Suprapubic skin (tissue), 4 donors: Measurements from ENCODE around the gene CLP1. TPM values are rescaled to one million over a fixed set of nuclear protein-coding genes. Genes with fewer than 3 reads are reported as not detected.
"Not testable (repeated sequence)": the region's sequence is repeated elsewhere in the genome, so short reads cannot be mapped to it uniquely, and the experiment has no call there.

Experiments
- DNase-seq, 2 donors: peaks; one replicate each; pipeline ENCODE4 v3.0.0-alpha.2; 2019; ENCODE audit warnings: low spot score in 2 of 2
- H3K27ac ChIP-seq: fragments of 200-600 bp; sonication (generic); one replicate; pipeline ENCODE4 v1.5.1; 2019
- H3K27me3 ChIP-seq: fragments of 200-600 bp; sonication (generic); one replicate; pipeline ENCODE4 v1.5.1; 2019
- H3K36me3 ChIP-seq: fragments of 200-600 bp; sonication (generic); one replicate; pipeline ENCODE4 v1.5.1; 2019
- H3K4me1 ChIP-seq: fragments of 200-600 bp; sonication (generic); one replicate; pipeline ENCODE4 v1.5.1; 2019
- H3K4me3 ChIP-seq: fragments of 200-600 bp; sonication (generic); one replicate; pipeline ENCODE4 v1.5.1; 2019; ENCODE audit warnings: mild to moderate bottlenecking
- H3K9me3 ChIP-seq: fragments of 200-600 bp; sonication (generic); one replicate; pipeline ENCODE4 v1.5.1; 2019
- EP300 ChIP-seq: sonication (generic); formaldehyde crosslinking; IDR thresholded peaks from one replicate; pipeline ENCODE4 v1.6.1; 2017; ENCODE audit warnings: antibody characterized with exemption
- POLR2A ChIP-seq, 2 donors: fragments of 450-650 bp; IDR thresholded peaks; one replicate each; pipeline ENCODE4 v1.6.1; 2017; ENCODE audit warnings: antibody characterized with exemption in 2 of 2, mild to moderate bottlenecking in 2 of 2, moderate library complexity in 2 of 2
- POLR2AphosphoS5 ChIP-seq, 3 donors: sonication (generic); formaldehyde crosslinking; IDR thresholded peaks; one replicate each; pipeline ENCODE4 v1.6.1; 2017; ENCODE audit warnings: antibody characterized with exemption in 3 of 3
- WGBS: methylation state at CpG from one replicate; pipeline ENCODE4 v1.1.5; 2018; 5-methylcytosine and 5-hydroxymethylcytosine counted together
- total RNA-seq, 4 donors: library from RNA; depleted of rRNA; stranded (reverse); fragments of >200 nt; gene quantifications; one replicate each; pipeline ENCODE4 v1.1.0, GENCODE V29; 2016
- TF ChIP-seq, protein P1 (sequence below), 2 donors: fragments of 200-600 bp in 1 of 2; fragments of 450-650 bp in 1 of 2; sonication (generic) in 1 of 2; IDR thresholded peaks; one replicate each; pipeline ENCODE4 v1.5.1; 2016 to 2019; ENCODE audit warnings: antibody characterized with exemption in 2 of 2, mild to moderate bottlenecking in 1 of 2, moderate library complexity in 1 of 2

Gene CLP1
- total RNA-seq, 4 donors from 2014 or later, result 8.5 to 24.4 (median 20.9) TPM

DNA sequence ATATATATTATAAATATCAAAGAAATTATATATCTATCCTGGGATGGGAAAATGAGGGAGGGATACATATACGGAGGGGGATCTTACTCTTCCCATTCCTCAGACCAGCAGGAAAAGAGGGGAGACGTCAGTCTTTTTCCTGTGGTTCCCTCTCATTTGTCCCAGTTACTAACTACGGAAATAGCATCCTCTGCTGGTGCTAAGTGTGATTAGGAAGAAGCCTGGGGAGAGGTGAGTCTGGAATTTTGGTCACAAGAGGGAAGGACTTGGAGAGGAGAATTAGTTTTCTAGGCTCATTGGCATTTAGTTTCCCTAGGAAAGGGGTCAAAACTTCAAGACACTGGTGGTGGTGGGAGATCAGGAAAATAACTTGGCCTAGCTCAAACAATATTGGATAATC is 42.9 kb downstream of the CLP1 start:
- Histone ChIP-seq H3K4me1 (no peaks in the 10 kb centered on the region), H3K27ac (no peak overlapping the region), H3K9me3 (no peaks in the 10 kb centered on the region), H3K27me3 (no peaks in the 10 kb centered on the region), H3K4me3 (no peak overlapping the region), H3K36me3 (peaks cover 90% of the 10 kb centered on the region)
- TF ChIP-seq, protein P1, sequence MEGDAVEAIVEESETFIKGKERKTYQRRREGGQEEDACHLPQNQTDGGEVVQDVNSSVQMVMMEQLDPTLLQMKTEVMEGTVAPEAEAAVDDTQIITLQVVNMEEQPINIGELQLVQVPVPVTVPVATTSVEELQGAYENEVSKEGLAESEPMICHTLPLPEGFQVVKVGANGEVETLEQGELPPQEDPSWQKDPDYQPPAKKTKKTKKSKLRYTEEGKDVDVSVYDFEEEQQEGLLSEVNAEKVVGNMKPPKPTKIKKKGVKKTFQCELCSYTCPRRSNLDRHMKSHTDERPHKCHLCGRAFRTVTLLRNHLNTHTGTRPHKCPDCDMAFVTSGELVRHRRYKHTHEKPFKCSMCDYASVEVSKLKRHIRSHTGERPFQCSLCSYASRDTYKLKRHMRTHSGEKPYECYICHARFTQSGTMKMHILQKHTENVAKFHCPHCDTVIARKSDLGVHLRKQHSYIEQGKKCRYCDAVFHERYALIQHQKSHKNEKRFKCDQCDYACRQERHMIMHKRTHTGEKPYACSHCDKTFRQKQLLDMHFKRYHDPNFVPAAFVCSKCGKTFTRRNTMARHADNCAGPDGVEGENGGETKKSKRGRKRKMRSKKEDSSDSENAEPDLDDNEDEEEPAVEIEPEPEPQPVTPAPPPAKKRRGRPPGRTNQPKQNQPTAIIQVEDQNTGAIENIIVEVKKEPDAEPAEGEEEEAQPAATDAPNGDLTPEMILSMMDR (IDR thresholded peaks at IDR 0.05), result no peak
- TF ChIP-seq POLR2AphosphoS5 (IDR thresholded peaks at IDR 0.05) (no peak), POLR2A (IDR thresholded peaks at IDR 0.05) (no peak), EP300 (no peak)
- no peak for DNase-seq
- WGBS, result 72% methylated on average over 3 of the region's 3 CpGs

DNA sequence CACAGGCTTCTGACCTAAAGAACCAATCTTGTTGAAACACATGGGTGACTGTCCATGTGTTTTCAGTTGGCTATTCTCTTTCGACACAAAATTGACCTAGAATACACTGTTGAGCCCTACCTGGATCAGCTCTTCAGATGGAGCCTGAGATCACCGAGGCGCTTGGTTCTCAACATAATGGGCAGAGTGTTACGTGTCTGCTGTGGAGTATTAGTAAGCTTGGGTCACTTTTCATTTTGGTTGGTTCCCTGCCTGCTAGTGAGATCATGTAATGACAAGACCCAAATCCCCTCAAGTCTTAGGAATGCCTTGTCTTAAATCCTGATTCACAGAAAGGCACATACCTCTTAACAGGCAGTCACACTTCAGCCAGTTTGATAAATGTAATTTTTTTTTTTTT is 45.8 kb downstream of the CLP1 start:
- Histone ChIP-seq H3K27me3 (no peaks in the 10 kb centered on the region), H3K4me1 (no peaks in the 10 kb centered on the region), H3K9me3 (no peaks in the 10 kb centered on the region), H3K4me3 (no peak overlapping the region), H3K27ac (no peak overlapping the region), H3K36me3 (peaks cover 64% of the 10 kb centered on the region)
- no peak for TF ChIP-seq EP300
- no peak for TF ChIP-seq POLR2AphosphoS5 (IDR thresholded peaks at IDR 0.05)
- no peak for DNase-seq
- WGBS, result 85% methylated on average over 4 of the region's 4 CpGs

DNA sequence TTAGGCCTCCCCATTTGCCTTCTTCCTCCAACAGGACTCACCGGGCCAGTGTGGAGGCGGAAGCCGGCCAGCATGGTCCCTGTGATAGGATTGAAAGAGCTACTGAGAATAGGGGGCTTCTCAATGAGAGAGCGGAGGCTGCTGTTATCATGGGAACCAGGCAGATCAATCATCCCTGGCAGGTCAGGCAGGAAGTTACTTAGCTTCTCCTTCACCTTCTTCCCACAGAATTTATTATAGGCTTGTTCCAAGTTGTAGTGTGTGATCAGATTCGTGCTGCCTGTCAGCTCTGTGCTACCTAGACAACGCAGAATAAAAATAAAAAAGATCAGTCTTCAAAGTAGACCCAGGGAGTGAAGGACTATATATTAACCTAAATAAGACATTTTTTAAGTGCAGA is 47.4 kb downstream of the CLP1 start:
- Histone ChIP-seq H3K9me3 (no peaks in the 10 kb centered on the region), H3K4me1 (no peaks in the 10 kb centered on the region), H3K36me3 (peaks cover 48% of the 10 kb centered on the region), H3K27ac (no peak overlapping the region), H3K4me3 (no peak overlapping the region), H3K27me3 (no peaks in the 10 kb centered on the region)
- TF ChIP-seq, protein P1 (IDR thresholded peaks at IDR 0.05), result no peak
- TF ChIP-seq POLR2A (IDR thresholded peaks at IDR 0.05) (no peak), POLR2AphosphoS5 (IDR thresholded peaks at IDR 0.05) (no peak), EP300 (no peak)
- no peak for DNase-seq
- WGBS, result 91% methylated on average over 6 of the region's 6 CpGs

DNA sequence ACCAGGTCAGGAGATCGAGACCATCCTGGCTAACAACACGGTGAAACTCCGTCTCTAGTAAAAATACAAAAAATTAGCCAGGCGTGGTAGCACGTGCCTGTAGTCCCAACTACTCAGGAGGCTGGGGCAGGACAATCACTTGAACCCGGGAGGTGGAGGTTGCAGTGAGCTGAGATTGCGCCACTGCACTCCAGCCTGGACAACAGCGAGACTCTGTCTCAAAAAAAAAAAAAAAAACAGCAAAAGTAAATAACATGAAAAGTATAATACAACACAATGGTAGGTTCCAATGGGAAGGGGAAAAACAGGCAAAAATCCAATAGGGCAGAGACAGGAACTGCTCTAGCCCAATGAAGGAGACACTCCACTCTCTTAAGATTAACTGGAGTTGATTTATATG is 47.9 kb downstream of the CLP1 start:
- H3K4me1 ChIP-seq, H3K4me3 ChIP-seq, DNase-seq, H3K9me3 ChIP-seq, H3K27ac ChIP-seq, H3K27me3 ChIP-seq: not testable (repeated sequence)
- 87% methylated on average over 8 of the region's 8 CpGs for WGBS
- peaks cover 43% of the 10 kb centered on the region for H3K36me3 ChIP-seq

DNA sequence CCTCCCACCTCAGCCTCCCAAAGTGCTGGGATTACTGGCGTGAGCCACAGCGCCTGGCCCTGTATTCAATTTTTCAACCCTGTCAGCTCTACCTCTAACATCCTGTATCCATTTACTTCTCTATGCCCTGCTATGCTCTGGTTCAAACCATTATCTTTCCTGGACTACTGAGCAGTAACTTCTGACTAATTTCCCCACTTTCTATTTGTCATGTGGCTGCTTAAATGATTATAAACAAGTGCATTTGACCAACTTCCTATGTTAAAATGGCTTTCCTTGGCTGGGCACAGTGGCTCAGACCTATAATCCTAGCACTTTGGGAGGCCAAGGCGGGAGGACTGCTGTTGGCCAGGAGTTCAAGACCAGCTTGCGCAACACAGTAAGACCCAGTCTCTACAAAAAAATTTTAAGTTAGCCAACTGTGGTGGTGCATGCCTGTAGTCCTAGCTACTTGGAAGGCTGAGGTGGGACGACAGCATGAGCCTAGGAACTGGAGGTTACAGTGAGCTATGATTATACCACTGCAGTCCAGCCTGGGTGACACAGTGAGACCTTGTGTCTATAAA is 52.3 kb downstream of the CLP1 start:
- DNase-seq, result peak in 1 of 2 donors; percentile 39
- 92% methylated on average over 5 of the region's 5 CpGs for WGBS
- H3K27ac ChIP-seq, result no peak overlapping the region

More for the DNA sequence above, 52.3 kb downstream of the CLP1 start:
- peaks cover 33% of the 10 kb centered on the region for H3K4me1 ChIP-seq
- H3K4me3 ChIP-seq, result no peak overlapping the region
- H3K9me3 ChIP-seq, result no peaks in the 10 kb centered on the region
- H3K36me3 ChIP-seq, result peaks cover 6% of the 10 kb centered on the region
- no peaks in the 10 kb centered on the region for H3K27me3 ChIP-seq
- TF ChIP-seq POLR2AphosphoS5 (IDR thresholded peaks at IDR 0.05) (no peak), EP300 (no peak), POLR2A (IDR thresholded peaks at IDR 0.05) (no peak)
- TF ChIP-seq, protein P1 (IDR thresholded peaks at IDR 0.05), result no peak

Other genes starting within 250 kb of the CLP1 start
- gene SLC43A3, start 230.6 kb upstream of the CLP1 start, total RNA-seq, result 10 to 100 TPM; 44.5 to 70.4 (median 60.0) TPM
- 1 to 10 TPM in 3 of 4 donors, under 1 TPM in 1; 0.64 to 4.8 (median 3.2) TPM for gene RTN4RL2, start 197.2 kb upstream of the CLP1 start, total RNA-seq
- 10 to 100 TPM; 13.8 to 48.8 (median 22.3) TPM for gene SLC43A1, start 142.1 kb upstream of the CLP1 start, total RNA-seq
- gene TIMM10, start 127.0 kb upstream of the CLP1 start, total RNA-seq, result 10 to 100 TPM; 26.2 to 43.0 (median 40.1) TPM
- gene SMTNL1, start 120.2 kb upstream of the CLP1 start, total RNA-seq, result not detected
- gene UBE2L6, start 90.1 kb upstream of the CLP1 start, total RNA-seq, result 10 to 100 TPM; 14.2 to 32.4 (median 25.5) TPM
- gene SERPING1, start 60.1 kb upstream of the CLP1 start, total RNA-seq, result 100 to 1,000 TPM in 2 of 4 donors, 10 to 100 TPM in 2; 93.3 to 173 (median 119) TPM
- 1 to 10 TPM; 1.2 to 3.6 (median 1.5) TPM for gene YPEL4, start 7.8 kb upstream of the CLP1 start, total RNA-seq
- 10 to 100 TPM; 61.7 to 93.9 (median 87.6) TPM for gene ZDHHC5, start 10.4 kb downstream of the CLP1 start, total RNA-seq
- gene MED19, start 54.5 kb downstream of the CLP1 start, total RNA-seq, result 10 to 100 TPM; 29.2 to 43.5 (median 32.7) TPM
- gene TMX2, start 54.8 kb downstream of the CLP1 start, total RNA-seq, result 10 to 100 TPM; 36.9 to 67.7 (median 55.0) TPM
- 10 to 100 TPM; 62.0 to 74.6 (median 67.5) TPM for gene SELENOH, start 83.7 kb downstream of the CLP1 start, total RNA-seq
- gene BTBD18, start 94.1 kb downstream of the CLP1 start, total RNA-seq, result not detected
- gene CTNND1, start 104.0 kb downstream of the CLP1 start, total RNA-seq, result 100 to 1,000 TPM; 216 to 336 (median 223) TPM